GM06990 (cell line): Measurements from ENCODE around the gene LGR6.

ENCODE experiments used
- DNase-seq: peaks from one replicate; pipeline ENCODE4 v3.0.0-alpha.2; 2011; ENCODE audit not compliant: insufficient read length; ENCODE audit errors: extremely low read depth
- H3K27me3 ChIP-seq: replicated peaks from 2 replicates; pipeline ENCODE4 v1.6.0; 2011; ENCODE audit warnings: low read length; ENCODE audit not compliant: control insufficient read depth, insufficient read depth
- H3K36me3 ChIP-seq: 2 replicates; pipeline ENCODE4 v1.5.1; 2011; ENCODE audit warnings: low read length; ENCODE audit not compliant: control insufficient read depth, insufficient read depth
- H3K4me3 ChIP-seq: replicated peaks from 2 replicates; pipeline ENCODE4 v1.5.1; 2011; ENCODE audit warnings: low read depth, mild to moderate bottlenecking, control low read depth, low read length
- CTCF ChIP-seq: IDR thresholded peaks from 2 replicates; pipeline ENCODE4 v1.5.1; 2011; ENCODE audit warnings: low read length, control low read depth, mild to moderate bottlenecking, inconsistent platforms; ENCODE audit not compliant: insufficient read depth, poor library complexity, severe bottlenecking

Gene LGR6

DNA sequence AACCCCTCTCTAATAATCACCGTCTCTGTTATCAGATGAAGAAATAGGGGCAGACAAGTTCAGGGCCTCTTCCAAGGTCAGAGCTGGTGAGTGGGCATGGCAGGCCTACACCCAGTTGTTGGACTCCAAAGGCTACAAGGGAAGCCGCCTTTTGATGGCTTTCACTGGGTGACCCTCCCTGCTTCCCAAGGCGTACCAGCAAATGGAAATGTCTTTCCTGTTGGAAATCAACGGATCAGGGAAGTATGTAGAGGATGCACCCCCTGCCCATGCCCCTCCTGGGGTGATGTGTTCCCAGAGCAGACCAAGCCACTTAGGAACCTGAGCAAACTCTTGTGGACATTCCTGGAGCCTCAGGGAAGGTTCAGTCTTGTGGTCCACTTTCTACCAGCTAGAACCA, 47.4 kb downstream of the LGR6 start:
- H3K4me3 ChIP-seq = no peak overlapping the region
- no peak for DNase-seq

GRCh38 chr1:202241376-202242079, 47.9 kb downstream of the LGR6 start:
- no peak overlapping the region for H3K4me3 ChIP-seq
- H3K27me3 ChIP-seq = no peaks in the 10 kb centered on the region; the same call in 1 of the 2 replicates
- TF ChIP-seq CTCF = no peak
- DNase-seq = no peak
- no peaks in the 10 kb centered on the region for H3K36me3 ChIP-seq

More for the DNA sequence above, 47.4 kb downstream of the LGR6 start:
- no peak for TF ChIP-seq CTCF
- no peaks in the 10 kb centered on the region for H3K36me3 ChIP-seq
- H3K27me3 ChIP-seq = no peaks in the 10 kb centered on the region; the same call in 1 of the 2 replicates

GRCh38 chr1:202242080-202242419, 48.5 kb downstream of the LGR6 start:
- no peaks in the 10 kb centered on the region; the same call in 1 of the 2 replicates for H3K27me3 ChIP-seq
- DNase-seq = no peak
- TF ChIP-seq CTCF = no peak
- H3K4me3 ChIP-seq = no peak overlapping the region
- no peaks in the 10 kb centered on the region for H3K36me3 ChIP-seq

DNA sequence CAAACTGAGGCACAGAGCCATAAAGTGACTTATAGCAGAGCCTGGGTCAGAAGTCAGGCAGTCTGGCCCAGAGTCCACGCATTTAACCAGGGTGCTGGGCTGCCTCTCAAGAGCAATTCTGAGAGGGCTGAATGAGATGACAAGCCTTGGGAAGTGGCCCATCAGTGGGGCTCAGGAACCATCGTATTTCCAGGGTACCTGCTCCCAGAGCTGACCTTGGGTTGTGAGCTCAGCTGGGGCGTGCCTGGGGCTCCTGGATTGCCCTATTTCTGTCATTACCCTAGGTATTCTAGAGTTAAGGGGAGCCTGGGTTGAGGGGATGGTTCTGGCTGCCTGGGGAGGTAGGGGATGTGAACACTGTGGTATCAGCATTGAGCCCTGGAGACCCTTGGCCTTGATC, 49.4 kb downstream of the LGR6 start:
- Histone ChIP-seq H3K27me3 (no peaks in the 10 kb centered on the region; the same call in 1 of the 2 replicates), H3K36me3 (no peaks in the 10 kb centered on the region), H3K4me3 (no peak overlapping the region)
- no peak for DNase-seq
- no peak for TF ChIP-seq CTCF

DNA sequence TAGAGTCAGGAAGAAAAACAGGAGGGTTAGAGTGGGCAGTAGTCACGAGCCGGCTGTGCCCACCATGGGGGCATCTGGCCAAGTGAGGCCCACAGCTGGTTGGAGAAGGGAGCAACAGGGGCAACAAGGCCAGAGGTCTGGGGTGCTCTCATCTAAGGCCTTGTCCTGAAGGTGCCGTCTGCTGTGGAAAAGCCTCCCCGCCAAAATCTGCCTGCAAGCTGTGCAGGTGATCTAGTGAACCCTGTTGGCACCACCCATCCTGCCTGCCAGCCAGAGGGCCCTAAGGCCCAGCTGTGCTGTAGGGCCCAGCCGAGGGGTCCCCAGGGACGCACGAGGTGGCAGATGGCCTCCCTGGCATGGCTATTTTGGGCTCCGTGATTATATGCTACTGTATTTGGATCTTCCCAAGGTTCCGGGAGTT, 51.3 kb downstream of the LGR6 start:
- Histone ChIP-seq H3K36me3 (no peaks in the 10 kb centered on the region), H3K4me3 (no peak overlapping the region), H3K27me3 (no peaks in the 10 kb centered on the region; the same call in 1 of the 2 replicates)
- DNase-seq = no peak
- no peak for TF ChIP-seq CTCF
